HPDE6-E6E7 (cell line): ENCODE results near the gene WBP1L.
"Not testable (repeated sequence)": the region's sequence is repeated elsewhere in the genome, so short reads cannot be mapped to it uniquely, and the experiment has no call there.

Experiments
- DNase-seq: peaks from one replicate; pipeline ENCODE4 v3.0.0; 2011; ENCODE audit warnings: missing footprints; ENCODE audit errors: extremely low spot score

WBP1L gene

DNA sequence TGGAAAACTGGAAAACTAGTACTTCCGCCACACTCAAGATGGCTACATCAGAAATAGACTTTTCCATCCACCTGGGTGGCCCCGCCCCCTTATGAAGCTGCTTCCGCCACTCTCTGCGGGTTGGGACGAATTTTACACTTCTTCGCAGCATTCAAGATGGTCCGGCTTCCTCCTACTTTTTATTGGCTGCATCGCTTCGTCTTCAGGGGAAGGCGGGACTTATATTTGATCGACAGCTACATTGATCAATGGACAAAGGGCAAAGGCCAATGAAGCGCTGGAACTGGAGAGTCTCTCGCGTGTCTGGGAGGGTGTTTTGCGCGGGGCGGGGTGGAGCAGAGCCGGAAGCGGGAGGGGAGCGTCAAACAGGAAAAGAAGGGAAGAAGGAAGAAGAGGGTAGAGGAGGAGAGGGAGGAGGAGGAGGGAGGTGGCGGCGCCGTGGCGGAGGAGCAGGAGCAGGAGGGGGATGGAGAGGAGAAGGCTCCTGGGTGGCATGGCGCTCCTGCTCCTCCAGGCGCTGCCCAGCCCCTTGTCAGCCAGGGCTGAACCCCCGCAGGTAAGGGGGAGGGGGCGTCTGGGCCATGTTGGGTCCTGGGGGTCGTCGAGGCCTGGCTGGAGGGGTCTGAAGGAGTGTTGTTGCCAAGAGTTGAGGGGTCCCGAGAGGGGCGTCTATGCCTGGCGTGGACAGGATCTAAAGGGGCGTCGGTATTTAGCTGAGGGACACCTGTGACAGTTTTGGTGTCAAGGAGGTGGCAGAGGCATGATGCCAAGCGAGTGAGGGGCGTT lies at the start of gene WBP1L:
TSS of gene WBP1L (plus strand) at position 361 of the 786 bp plus-strand sequence. CDS start at position 467, 106 bp downstream.
- peak; percentile 96 for DNase-seq

DNA sequence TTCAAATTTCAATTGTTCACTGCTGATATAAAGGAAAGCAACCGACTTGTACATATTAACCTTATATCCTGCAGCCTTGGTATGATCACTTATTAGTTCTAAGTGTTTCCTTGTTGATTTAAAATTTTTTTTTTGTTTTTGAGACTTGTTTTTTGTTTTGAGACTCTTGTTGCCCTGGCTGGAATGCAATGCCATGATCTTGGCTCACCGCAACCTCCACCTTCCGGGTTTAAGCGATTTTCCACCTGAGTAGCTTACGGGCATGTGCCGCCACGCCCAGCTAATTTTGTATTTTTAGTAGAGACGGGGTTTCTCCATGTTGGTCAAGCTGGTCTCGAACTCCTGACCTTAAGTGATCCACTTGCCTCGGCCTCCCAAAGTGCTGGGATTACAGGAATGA lies 48.3 kb upstream of the WBP1L start:
- DNase-seq: not testable (repeated sequence)

DNA sequence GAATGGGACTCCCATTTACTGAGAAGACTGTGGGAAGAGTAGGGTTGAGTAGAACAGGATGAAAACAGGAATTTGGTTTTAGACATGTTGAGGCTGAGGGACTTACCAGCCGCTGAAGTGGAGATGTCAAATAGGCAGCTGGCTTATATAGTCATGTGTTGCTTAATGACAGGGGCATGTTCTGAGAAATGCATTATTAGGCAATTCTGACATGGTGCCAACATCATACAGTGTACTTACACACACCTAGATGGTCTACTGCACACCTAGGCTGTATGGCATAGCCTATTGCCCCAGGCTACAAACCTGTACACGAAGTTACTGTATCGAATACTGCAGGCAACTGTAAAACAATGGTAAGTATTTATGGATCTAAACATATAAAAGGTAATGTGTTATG lies 47.0 kb upstream of the WBP1L start:
- no peak for DNase-seq

DNA sequence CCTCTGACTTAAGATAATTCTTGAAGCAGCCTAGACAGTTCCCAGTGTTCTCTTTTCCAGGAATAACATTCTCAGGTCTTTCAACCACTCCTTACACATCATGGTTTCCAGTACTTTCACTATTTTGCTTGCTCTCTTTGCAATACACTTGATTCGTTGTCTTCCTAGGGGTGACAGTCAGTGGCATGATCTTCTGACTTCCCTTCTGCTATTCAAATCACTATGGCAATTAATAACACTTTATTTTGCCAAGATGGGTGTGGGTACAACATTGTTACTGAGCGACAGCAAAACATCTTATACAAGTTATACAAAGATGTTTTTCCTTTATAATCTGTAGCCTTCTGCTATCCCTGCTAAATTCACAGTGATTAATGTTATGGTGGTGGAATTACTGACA lies 44.9 kb upstream of the WBP1L start:
- no peak for DNase-seq

DNA sequence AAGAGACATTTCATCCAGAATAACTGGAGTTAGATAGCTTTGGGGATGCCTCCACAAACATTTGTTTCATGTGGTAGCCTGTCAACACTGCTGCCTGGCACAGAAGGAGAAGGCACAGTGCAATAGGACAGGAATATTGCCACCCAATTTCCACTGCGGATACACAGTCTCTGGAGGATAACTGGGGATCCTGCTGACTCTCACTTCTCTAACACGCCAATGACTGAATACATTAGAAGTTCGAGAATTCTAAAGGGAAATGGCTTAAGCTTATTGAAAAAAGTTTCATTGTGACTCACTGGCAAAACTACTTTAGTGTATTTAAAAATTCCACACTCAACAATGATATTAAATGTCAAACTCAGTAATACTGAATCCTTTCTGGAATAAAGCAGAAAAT lies 42.5 kb upstream of the WBP1L start:
- no peak for DNase-seq

DNA sequence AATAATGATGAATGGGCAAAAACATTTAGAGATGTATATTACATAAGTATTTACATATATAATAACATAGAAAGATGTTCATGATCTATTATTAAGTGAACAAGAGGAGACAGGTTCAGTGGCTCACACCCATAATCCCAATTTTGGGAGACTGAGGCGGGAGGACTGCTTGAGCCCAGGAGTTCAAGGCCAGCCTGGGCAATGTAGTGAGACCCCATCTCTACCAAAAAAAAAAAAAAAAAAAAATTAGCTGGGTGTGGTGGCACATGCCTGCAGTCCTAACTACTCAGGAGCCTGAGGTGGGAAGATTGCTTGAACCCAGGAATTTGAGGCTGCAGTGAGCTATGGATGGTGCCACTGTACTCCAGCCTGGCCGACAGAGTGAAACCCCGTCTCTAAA lies 42.0 kb upstream of the WBP1L start:
- DNase-seq: no peak

DNA sequence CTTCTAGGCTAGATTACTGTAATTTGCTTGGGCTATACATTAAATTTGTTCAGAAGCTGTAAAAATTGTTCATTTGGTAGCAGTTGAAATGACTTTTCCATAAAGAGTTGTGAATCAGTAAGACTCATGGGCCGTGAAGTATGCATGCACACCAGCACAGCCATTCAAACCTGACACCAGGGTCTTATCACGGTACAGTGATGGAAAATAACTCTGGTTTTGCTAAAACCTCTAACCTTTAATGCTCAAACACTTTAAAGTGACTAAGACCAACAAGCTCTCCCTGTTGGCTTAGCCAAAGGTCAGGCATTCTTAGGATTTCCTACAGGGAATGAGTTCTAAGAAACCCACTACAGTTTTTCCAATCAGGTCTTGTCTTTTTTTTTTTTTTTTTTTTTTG lies 41.0 kb upstream of the WBP1L start:
- DNase-seq: no peak

DNA sequence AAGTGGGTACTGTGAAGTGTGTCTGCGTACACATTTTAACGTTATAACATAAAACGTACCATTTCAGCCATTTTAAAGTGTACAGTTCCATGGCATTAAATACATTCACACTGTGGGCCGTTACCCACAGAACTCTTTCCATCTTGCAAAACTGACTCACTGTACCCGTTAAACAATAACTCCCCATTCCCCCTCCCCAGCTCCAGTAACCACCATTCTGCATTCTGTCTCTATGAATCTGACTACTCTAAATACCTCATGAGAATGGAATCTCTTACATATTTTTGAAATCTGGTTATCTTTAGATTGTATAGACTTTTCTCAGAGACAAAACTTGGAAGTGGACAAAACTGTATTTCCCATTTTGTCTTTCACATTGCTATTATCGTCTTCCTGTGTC lies 38.8 kb upstream of the WBP1L start:
- DNase-seq: no peak

DNA sequence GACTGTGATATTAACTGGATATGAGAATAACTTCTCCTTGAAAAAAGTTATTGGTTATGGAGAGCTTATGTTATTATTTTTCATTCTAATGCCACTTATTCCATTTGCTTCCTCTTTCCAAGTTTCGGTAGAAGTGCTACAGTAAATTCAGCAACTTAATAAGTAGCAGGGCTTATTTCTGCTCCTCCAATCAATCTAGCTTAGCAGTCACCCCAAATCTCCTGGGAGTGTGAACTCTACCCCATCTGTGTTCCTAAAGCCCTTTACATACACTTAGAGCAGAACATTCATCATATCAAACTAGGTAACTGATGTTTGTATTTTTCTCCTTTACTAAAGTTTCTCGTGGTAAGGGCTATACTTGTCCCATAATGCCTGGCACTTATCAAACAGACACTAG lies 38.2 kb upstream of the WBP1L start:
- DNase-seq: no peak

DNA sequence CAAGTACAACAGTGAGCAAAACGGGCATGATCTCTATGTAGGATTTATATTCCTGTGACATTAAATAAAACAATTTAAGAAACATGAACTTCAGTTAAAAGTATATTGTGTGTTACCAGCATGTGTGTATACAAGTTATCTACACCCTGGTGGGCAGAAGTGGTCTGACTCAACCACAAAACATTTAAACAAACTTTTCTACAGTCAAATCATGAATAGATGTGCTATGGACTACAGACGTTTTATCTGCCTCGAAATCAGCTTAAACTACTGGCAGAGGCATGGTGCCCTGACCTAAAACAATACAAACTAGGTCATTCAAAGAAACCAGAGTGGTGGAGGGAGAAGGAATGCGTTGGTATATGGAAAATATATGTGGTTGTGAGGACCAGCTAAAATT lies 33.1 kb upstream of the WBP1L start:
- DNase-seq: no peak

DNA sequence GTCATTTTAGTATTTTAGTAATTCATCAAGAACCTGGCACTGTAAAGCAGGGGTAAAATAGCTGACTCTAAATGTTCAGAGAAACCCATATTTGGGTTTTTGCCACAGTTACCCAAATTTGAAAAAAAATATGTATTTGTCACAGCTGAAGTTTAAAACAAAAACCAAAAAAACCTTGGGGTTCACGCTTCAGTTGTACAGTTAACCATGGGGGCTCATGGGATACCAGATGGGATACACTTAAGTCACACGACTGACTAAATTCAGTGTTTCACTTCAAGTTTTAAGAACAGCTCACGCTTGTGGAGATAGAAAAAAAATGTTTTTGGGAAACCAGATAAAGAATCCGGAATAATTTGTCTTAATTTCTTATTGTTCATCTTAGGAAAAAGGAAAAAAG lies 31.7 kb upstream of the WBP1L start:
- DNase-seq: no peak

DNA sequence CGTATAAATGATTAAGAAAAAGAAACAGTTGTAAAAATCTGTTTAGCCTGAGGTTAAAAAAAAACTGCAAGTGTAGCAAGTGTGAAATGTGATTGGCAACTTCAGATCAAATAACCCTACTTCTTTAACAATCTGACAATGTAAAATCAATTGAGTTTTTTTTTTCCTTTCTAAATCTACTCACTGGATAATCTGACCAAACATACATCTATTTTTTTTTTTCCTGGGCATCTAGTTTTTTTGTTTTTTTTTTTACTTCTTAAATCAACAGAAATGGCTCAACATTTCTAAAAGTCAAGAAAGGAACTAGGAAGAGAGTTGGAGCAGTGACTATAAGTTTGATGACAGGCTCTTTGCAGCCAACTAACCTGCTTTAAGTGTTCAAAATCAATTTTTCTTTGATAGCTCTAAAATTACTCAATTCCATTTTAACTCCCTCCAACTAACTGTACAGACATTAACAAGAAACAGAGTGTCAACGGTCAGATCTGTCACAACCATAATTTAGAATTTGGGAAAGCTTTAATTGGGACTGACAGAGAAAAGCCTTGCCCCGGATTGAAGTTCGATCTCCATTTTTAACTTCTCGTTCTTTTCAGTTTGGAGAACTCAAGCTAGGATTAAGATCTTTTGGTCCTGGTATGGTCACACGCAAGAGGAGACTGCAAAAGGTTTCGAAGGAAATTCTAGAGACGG lies 30.8 kb upstream of the WBP1L start:
- no peak for DNase-seq

DNA sequence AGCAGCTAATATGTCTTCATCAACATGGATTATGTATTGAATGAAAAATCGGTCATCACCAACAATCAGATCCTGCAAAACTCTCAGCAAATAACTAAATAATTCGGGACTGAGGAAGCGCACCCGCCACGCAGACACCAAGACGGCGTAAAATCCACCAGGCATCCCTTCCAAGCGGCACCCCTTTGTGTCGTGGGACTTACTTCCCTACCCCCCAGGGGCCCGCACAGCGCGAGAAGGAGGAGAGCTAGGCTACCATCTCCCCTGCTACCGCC lies 30.3 kb upstream of the WBP1L start:
- no peak for DNase-seq

DNA sequence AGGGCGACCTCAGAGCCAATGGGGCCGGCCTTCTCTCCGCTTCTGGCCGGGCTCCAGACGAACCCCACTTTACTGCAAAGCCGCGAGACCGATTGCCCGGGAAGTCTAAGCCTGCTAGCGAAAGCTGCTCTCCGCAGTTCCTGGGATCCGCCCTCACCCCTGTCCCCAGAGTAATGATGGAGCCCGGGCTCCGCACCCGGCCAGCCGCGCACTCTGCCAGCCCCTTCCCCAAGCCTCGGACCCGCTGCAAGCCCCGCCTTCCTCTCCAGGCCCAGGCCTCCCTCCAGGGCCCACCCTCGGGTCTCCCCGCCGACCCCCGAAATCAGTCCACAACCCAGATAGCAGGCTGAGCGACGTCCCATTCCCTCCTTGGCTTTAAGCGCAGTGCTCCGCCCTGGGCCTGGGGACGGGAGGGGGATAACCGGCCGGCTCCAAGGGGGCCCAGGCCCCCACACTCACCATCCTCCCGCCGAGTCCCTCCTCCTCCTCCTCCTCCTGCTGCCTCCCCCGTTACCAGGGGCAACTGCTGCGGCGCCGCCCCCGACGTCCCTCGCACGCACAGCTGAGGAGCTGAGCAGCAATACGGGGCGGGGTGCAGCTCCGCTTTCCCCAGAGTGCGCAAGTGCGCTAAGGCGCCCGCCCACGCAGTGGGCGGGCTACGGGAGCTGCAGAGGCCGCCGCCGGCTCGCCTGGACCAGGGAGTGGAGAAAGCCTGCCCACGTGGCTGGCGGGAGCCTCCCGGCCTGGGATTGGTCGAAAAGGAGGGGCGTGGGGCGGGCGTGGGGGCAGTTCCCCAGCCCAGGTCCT lies 29.7 kb upstream of the WBP1L start, which contains the start of gene ARL3:
TSS of gene ARL3 (minus strand) at position 584 of the 807 bp plus-strand sequence. CDS start at position 462, 122 bp downstream.
- peak; percentile 96 for DNase-seq

DNA sequence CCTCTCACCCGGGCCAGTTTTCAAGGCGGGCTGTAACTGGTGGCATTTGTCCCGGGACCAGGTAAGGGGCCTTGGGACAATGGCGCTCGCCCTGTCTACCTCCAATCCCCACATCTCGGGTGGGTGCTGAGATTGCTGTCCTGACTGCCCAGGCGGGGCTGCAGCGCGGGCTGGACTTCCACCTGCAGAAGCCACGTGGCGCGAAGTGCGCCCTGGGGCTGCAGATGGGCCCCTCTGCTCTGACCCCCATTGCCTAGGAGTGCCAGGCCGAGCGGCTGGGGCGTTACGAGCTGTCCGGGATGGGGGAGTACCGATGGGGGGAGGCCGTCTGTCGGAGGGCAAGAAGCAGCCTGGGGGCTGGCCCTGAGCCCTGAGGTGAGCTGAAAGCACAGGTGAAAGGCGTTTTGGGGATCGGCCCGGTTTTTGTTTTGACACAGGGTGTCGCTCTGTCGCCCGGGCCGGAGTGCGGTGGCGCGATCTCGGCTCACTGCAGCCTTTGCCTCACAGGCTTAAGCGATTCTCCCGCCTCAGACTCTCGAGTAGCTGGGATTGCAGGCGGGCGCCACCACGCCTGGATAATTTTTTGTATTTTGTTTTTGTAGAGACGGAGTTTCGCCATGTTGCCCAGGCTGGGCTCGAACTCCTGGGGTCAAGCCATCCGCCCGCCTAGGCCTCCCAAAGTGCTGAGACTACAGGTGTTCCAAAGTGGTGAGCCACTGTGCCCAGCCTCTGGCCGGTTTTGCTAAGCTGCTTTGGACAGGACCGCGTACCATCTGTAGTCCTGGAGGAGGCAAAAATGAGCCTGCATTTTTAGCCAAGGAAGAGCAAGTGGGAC lies 28.9 kb upstream of the WBP1L start, which contains the start of gene SFXN2:
TSS of gene SFXN2 (plus strand) at position 16 of the 835 bp plus-strand sequence. CDS start 12,001 bp downstream, outside the sequence.
- no peak for DNase-seq

DNA sequence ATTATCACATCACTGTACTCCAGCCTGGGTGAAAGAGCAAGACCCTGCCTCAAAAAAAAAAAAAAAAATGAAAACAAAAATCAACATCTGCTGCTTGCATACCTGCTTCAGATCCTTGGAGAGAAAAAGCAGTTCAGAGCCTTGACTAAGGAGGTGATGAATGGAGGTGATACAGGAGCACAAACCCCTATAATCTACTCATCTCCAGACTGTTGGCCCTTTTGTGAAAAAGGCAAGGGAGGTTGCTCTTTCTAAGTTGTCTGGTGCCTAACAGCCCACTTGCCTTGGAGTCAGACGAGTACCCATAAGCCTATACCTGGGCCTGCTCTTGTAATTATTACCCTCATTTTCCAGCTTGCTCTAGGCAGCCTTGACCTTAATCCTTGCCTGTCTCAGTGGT lies 27.9 kb upstream of the WBP1L start:
- DNase-seq: no peak

DNA sequence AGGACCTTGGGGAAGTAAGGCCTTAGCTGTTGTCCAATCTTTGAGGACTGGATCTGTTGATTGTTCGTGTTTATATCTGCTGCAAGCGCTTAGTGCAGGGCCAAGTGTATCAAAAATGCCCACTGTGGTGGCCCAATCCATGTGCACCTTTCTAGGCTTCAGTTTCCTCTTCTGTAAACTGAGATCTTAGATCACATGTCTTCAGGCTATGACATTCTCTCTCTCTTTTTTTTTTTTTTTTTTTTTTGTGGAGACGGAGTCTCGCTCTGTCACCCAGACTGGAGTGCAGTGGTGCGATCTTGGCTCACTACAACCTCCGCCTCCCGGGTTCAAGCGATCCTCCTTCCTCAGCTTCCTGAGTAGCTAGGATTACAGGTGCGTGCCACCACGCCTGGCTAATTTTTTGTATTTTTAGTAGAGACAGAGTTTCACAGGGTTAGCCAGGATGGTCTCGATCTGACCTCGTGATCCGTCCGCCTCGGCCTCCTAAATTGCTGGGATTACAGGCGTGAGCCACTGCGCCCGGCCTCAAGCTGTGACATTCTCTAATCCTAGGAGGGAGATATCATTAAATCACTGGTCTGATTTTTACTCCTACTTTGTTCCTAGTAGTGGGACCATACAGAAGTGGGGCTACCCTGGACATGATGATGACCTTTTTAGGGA lies 26.7 kb upstream of the WBP1L start:
- not testable (repeated sequence) for DNase-seq

DNA sequence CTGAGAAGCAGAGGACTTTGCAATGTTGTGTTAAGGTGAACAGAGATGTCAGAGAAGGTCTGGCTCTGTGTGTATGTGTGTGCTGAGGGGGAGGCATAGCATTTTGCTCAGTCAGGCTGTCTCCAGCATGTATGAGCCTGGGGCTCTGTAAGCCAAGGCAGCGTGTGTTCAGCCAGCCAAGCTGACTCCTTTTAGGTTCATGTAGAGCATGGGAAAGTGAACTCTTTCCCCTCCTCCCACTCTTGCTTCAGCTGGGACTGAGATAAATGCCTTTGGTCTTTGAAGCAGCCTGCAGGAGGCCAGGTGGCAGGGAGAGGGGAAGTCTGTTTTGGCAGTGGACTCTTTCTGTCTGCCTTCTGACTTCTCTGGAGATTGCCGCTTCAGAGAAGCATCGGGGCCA lies 25.5 kb upstream of the WBP1L start:
- no peak for DNase-seq

DNA sequence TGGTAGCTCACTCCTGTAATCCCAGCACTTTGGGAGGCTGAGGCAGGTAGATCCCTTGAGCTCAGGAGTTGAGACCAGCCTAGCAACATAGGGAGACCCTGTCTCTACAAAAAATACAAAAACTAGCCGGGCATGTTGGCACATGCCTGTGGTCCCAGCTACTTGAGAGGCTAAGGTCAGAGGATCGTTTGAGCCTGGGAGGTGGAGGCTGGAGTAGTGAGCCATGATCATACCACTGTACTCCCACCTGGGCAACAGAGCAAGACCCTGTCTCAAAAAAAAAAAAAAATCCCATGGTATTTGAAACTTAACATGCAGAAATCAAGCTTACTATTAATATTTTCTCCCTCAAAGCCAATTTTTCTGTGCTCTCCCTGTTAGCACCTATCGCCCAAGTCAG lies 23.4 kb upstream of the WBP1L start:
- no peak for DNase-seq

DNA sequence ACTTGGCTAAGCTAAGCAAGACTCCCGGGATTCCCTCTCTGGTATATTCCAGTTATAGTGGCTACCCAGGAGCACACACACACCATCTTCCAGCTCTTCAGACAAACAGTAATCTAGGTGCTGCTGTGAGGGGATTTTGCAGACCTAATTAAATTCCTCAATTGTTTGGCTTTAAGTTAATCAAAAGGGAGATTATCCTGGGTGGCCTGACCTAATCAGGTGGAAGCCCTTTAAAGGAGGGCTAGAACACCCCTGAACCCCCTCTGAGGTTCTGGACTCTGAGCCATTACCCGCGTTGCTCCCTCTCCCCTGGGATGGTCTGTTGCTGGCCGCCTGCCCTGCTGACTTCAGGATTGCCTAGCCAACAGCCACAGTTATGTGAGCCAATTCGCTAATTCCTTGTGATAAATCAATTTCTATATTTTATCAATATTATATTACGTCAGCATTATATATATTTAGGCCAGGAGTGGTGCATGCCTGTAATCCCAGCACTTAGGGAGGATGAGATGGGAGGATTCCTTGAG lies 22.9 kb upstream of the WBP1L start:
- DNase-seq: no peak

DNA sequence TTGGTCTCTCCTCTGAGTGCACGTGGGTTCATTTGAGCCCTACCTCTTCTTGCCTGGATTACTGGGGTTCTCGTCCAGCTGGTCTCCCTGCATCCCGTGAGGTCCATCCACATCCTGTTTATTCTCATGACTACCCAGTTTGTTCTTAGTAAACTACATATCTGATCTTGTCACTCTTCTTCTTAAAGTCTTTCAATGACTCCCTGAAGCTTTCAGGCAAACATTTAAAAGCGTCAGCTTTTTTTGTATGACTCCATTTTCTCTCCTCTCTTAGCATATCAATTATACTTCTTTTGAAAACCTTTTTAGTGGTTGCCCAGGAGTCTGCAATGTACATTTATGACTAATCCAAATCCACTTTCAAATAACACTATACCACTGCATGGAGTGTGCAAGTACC lies 21.8 kb upstream of the WBP1L start:
- DNase-seq: no peak
